Femur (tissue), 1 donor: ENCODE results near the gene PTPA.
A peak's percentile ranks its signal among the peaks of the same experiment; 100 is the strongest.
"Not testable (repeated sequence)": the region's sequence is repeated elsewhere in the genome, so short reads cannot be mapped to it uniquely, and the experiment has no call there.

Experiments used
- DNase-seq: peaks from one replicate; pipeline ENCODE4 v3.0.0-alpha.2; 2017

PTPA gene

DNA sequence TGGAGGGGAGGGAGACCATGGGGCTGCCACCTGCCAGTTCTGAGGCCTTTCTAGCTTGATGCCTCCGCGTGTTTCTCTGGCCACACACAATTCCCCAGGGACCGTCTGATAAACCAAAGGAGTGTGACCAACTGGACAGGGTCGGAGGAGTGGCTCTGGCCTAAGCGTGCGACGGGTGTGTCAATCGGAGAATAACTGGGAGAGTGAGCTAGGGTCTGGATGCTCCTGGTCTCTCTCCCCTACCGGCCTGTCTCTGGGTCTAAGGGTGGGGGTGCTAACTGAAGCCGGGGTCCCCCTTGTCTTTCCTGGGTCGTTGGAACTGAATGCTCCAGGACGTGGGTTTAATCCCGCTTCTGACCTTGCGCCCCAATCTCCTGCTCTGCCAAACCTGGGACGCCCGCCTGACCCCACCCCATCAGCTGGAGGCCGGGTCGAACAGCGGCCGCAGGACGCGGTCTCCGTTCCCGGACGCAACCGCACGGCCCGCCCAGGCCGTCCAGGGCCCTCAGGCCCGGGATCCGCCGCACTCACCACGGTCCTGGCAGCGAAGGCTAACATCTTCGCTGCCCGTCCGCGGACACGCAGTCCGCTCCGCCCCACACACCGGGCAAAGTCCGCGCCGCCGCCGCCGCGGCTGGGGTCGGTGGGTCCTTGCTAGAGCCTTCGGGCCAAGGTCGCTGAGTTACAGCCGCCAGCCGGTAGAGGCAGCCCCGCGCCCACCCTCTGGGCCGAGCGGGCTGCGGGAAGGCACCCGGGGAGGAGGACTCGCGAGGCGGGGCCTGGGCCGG lies 1.1 kb upstream of the PTPA start:
- DNase-seq: no peak

DNA sequence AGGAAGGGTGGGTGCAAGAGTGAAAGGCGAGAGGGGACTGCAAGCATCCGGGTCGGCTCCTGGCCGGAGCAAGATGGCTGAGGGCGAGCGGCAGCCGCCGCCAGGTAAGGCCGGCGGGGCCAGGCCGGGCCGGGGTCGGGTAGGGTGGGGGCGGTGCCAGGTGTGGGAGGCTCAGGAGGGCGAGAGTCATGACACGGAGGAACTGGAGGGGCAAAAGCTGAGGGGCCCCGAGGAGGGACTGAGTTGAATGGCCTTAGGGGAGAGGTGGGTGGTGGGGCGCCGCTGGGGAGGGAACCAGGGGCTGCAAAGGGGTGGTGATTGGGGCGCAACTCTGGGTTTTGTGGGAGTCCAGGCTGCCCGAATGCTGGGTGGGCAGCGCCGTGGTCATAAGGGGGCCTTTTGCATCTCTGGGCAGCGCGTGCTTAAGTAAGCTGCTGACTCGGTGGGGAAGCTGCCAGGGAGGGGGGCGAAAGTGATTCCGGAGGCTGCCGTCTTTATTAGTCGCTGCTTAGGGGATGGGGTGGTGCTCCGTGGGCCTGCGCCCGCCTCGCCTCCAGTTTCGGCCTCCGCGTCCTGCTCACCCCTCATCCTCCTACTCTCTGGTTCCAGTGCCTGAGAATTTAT lies 425 bp downstream of the PTPA start:
- peak; percentile 69 for DNase-seq

DNA sequence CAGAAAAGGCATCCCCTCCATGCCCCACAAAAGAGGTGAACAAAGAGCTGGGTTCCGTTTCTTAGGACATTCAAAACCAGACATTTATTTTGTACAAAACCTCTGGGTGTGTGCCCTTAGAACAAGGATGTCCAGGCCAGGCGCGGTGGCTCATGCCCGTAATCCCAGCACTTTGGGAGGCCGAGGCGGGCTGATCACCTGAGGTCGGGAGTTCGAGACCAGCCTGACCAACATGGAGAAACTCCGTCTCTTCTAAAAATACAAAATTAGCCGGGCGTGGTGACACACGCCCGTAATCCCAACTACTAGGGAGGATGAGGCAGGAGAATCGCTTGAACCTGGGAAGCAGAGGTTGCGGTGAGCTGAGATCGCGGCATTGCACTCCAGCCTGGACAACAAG lies 1.3 kb downstream of the PTPA start:
- not testable (repeated sequence) for DNase-seq

DNA sequence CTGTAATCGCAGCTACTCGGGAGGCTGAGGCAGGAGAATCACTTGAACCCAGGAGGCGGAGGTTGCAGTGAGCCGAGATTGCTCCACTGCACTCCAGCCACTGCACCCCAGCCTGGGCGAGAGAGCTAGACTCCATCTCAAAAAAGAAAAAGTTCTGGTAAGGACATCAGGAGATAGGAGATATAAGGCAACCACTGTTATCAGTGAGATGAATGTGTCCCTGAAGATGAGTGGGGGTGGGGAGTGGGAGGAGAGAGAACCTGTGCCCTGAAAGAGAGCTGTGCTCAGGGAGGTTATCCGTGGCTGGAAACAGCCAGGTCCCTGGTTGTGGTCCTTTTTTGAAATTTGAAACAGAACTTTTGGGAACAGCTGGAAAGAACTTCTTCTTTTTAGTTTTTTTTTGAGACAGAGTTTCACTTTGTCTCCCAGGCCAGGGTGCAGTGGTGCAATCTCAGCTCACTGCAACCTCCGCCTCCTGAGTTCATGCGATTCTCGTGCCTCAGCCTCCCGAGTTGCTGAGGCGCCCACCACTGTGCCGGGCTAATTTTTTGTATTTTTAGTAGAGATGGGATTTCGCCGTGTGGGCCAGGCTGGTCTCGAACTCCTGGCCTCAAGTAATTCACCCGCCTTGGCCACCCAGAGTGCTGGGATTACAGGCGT lies 2.6 kb downstream of the PTPA start:
- no peak for DNase-seq

DNA sequence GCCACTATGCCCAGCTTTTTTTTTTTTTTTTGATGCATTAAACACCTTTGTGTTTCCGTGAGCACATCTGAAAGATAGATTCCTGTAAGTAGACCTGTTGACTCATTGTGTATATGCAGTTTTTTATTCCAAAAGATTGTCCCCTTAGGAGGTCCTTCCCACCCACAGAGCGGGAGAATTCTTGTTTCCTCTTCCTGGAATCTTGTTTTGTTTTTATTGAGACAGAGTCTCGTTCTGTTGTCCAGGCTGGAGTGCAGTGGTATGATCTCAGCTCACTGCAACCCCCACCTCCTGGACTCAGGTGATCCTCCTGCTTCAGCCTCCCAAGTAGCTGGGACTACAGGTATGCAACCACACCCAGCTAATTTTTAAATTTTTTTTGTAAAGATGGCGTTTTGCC lies 7.6 kb downstream of the PTPA start:
- DNase-seq: no peak

DNA sequence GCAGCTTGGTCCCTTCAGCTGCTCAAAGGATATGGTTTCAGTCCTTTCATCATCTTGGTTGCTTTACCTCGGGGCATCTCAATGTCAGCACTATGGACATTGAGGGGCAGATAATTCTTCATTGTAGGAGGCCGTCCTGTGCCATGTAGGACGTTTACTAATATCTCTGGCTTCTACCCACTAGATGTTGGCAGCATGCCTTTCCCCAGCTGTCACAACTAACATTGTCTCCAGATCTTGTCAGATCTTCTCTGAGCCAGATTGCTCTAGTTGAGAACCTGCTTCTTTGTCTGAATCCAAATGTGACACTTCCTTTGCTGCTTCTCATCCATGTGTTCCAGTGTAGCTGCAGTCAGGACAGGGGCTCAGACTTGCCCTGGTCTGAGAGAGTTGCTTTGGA lies 10.3 kb downstream of the PTPA start:
- no peak for DNase-seq

DNA sequence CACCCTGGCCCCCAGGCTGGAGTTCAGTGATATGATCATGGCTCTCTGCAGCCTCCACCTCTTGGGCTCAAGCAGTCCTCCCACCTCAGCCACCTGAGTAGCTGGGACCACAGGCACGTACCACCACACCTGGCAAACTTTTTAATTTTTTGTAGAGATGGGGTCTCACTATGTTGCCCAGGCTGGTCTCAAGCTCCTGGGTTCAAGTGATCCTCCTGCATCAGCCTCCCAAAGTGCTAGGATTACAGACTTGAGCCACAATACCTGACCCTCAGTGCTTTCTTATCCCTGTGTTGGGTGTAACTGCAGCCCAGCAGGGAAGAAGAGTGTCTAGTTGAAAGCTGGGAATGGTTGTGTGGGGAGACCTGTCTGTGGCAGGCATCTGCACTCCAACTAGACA lies 10.9 kb downstream of the PTPA start:
- DNase-seq: no peak

DNA sequence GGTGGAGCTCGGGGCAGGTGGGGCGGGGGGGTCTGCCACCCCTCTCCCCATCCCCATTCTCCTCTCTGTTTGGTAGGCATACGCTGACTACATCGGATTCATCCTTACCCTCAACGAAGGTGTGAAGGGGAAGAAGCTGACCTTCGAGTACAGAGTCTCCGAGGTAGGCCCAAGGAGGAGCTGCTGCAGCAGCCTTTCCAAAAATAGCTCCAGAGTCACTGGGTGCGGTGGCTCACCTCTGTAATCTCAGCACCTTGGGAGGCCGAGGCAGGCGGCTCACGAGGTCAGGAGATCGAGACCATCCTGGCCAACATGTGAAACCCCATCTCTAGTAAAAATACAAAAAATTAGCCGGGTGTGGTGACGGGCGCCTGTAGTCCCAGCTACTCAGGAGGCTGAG lies 11.8 kb downstream of the PTPA start:
- DNase-seq: not testable (repeated sequence)

DNA sequence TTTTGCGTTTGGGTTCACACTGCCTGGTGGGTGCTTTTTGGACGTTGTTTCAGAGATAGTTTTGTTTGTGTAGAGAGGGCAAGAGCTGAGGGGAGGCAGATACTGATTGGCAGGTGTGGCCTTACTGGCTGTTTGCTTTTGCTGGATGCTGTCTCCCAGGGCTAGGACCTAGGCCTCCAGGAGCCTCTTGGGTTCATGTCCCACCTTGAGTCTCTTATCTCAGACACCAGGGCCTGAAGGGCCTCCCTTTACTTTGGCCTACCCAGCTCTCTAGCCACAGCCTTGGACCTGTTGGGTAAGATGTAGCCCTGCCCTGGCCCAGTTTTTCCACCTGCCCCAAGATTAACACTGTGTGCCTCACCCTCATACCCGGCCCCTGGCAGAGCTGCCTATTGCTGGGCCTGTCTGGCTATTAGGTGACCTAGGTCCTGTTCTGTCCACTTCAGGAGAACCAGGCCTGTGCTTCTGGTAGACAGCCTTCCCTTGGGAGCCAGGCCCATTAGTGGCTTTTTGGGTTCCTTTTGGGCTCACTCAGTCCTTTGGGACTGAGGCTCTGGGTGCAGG lies 13.4 kb downstream of the PTPA start:
- DNase-seq: no peak

DNA sequence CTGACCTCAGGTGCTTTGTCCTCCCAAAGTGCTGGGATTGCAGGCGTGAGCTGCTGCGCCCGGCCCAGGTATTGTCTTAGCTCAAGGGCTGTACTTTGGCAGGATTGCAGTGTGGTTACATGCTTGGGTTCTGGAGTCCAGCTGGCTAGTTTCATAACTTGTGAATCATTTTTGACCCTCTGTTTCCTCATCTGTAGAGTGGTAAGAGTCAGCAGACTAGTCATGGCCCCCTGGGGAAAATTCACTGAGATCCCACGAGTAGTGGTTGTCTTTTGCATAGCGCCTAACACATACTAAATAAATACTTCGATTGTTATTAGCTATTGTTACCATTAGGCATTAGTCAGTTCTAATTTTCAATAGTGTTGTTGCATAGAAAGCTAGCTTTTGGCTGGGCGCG lies 14.3 kb downstream of the PTPA start:
- DNase-seq: no peak

DNA sequence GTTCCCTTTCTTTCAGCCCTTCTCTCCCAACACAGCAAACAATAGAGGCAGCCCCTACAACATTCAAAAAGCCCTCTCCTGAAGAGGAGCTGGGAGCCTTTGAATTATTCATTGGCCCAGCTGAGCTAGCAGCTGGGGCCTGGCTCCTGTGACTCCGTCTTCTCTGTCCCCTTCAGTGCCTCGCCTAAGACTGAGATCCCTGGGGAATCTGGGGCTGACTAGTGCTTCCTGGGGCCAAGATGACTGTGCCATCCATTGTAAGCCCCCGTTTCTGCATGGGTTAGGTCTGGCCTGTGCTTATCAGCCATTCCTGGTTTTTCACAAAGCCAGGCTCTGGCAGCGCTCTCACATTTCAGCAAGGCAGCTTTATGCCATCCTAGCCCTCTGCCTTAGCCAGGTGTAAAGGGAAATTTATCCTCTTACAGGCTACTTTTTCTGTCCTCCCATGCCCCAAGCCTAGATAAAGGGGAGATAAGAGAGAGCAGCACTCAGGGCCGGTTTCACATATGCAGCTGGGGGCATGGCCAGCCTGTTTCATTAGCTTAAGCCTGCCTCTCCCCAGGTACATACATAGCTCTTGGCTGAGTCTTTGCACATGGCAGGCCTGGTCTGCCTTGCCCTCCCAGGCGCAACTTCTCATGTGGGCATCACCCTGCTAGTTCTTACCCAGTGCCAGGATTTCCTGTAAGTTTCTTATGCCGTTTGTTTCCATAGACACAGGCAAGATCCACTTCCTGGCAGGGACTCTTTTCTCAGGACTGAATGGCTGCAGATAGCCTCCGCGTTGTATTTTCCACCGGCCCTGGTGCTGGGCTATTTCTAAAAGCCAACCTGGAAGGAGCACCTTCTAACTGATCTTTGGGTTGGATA lies 15.8 kb downstream of the PTPA start:
- DNase-seq: no peak

DNA sequence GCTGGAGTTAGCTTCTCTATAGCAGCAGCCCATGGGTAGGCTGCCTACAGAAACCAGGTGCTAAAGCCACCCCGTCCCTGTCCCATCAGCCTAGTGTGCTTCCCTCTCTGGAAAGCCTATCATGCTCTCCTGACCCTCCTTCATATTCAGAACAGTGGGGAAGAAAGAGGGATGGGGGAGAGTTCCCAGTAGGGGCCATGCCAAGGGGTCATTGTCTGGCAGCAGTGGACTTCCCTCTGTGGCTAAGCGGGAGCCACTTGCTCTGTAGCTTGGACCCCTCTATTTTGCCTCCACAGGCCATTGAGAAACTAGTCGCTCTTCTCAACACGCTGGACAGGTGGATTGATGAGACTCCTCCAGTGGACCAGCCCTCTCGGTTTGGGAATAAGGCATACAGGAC lies 17.5 kb downstream of the PTPA start:
- DNase-seq: no peak

DNA sequence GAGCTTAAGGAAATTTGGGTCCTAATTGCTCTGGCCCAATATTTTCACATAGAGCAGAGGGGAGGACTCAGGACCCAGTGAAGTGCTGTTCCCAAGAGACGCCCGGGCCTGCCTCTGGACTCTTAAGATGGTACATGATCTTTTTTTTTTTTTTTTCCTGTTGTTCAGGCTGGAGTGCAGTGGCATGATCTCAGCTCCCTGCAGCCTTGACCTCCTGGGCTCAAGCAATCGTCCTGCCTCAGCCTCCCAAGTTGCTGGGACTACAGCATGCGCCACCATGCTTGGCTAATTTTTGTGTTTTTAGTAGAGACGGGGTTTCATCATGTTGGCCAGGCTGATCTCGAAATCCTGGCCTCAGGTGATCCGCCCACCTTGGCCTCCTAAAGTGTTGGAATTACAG lies 19.1 kb downstream of the PTPA start:
- not testable (repeated sequence) for DNase-seq

DNA sequence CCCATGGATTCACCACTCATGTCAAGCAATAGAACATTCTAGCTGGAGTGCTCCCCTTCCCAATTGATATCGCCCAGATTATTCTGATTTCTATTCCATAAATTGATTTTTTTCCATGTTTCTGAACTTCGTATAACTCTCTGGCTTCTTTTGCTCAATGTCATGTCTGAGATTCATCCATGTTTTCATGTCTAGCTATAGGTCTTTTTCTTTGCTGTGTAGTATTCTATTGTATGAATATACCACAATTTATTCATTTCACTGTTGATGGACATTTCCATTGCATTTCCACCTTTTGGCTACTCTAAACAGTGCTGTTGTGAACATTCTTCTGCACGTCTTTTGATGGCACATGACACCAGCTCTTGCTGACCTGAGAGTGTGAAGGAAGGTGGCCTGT lies 19.6 kb downstream of the PTPA start:
- DNase-seq: no peak

DNA sequence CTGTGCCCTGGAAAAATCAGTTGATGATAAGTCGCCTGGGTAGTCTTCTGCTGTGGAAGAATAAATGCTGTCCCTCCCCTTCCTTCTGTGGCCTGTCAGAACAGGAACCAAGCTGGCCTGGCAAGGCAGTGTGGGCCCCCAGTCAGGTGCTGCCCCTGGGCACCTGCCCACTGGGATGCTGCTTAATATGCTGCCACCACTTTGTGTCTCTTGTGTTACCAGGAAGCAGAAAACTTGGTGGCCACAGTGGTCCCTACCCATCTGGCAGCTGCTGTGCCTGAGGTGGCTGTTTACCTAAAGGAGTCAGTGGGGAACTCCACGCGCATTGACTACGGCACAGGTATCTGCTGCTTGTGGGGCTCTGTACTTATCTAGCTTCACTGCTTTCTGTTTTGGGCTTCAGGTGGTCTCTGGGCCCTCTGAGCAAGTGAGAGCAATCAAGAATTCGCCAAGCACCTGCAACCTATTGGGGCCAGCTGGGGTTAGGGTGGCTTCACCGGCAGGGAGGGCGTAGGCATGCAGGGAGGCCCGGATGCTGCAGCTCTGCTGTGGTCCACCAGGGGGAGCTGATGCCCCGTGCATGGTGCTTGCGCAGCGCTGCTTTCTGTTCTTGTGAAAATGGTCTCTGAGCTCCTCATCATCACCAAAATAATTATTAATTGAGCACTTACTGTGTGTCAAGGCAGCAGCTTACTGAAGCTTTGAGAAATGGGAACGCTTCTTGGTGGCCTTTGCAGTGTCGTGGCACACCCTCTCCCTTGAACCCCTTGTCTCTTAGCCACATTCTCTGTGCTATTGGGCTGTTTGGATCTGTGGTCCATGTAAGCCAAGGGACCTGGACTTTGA lies 20.3 kb downstream of the PTPA start:
- DNase-seq: peak; percentile 85

DNA sequence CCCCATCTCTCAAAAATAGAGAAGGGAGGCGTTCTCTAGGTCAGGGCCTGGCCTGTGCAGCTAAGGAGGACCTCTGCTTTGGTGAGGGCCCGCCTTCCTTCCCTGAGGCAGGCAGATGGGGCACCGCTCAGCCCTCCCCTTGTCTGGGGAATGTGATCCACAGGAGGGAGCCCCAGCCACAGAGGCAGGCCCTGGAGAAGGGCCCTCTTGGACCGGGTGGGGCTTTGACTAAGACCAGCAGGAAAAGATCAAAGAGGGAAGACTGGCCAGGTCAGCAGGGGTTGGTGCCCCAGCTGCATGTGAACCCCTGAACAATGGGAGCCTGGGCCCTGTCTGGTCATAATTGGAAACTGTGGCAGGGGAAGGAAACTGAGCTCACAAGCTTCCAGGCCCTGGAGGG lies 21.9 kb downstream of the PTPA start:
- no peak for DNase-seq

DNA sequence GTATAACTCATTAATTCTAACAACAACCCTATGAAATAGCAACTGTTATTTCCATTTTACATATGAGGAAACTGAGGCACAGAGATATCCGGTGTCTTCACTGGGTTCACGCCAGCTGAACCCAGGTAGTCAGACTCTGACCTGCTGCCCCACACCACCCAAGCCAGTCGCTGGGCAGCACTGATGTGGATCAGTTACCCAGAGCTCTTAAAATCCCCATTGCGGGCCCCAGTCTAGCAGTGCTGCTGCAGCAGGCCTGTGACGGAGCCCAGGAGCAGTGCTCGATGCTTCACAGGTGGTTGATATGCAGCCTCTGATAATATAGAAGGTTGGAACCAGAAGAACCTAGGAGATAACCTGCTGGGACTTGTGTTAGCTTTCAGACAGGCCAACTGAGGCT lies 24.3 kb downstream of the PTPA start:
- no peak for DNase-seq

DNA sequence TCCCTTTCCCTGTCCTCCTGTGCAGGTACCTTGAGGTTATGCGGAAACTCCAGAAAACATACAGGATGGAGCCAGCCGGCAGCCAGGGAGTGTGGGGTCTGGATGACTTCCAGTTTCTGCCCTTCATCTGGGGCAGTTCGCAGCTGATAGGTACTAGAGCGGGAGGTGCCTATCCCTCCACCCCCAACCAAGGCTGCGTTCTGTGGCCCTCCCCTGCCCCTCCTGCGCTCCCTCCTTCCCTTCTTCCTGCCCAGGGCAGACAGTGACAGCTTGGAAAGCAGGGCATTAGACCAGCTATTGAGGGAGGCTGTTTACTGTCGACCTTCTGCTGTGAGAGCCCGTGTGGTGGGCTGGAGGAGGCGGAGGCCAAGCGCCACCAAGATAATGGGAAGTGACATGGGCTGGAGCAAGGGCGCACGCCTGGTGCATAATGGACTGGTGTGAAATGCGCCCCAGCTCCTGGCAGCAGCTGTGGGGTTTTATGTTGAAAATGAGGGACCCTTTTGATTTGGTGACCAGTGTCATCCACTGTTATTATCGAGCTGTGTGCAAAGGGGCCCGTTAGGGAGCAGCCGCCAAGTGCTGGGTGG lies 25.3 kb downstream of the PTPA start:
- DNase-seq: no peak

DNA sequence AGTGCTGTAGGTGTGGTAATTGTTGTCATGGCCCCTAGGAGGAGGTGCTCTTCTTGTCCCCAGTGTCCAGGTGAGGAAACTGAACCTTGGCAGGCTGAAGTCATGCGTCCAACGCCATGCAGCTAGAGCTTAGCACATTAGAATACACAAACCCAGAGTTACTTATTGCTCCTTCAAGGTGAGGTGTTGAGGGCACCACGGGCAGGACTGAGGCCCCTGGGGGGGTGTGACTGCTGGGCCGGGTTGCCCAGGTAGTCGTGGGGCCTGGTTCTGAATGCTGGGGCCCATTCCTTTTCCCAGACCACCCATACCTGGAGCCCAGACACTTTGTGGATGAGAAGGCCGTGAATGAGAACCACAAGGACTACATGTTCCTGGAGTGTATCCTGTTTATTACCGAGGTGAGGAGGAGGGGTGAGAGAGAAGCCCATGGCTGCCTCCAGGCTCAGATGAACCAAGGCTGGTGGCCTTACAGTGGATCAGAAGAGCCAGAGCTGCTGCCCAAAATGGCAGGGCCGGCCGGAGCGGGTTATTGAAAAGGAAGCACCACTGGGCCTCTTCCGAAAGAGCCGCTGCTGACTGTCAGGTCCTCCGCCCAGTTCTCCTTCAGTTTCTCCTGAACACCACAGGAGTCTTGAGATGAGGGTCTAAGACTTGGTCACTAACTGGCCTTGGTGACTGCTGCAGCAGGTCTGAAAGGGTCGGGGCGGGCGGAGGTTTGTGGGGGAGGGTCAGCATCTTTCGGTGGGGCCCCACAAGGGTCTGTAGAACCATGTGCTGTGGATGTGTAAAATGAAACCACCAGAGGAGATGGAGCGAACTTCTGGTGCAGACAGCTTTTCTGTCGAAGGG lies 26.3 kb downstream of the PTPA start:
- no peak for DNase-seq

DNA sequence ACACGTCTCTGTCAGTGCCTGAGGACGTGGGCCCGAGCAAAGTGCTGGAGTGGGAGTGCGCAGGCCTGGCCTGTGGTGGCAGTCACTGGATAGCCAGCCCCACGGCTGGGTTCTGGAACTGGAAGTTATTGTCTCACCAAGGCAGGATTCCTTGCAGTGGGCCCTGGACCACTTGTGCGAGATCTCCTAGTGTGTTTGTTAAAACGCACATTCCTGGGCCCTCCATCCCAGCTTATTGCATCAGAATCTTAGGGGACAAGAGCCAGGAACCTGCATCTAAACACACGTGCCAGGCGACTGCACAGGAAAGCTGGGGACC lies 26.9 kb downstream of the PTPA start:
- DNase-seq: no peak
